Suppressor macrophage treated with lipopolysaccharide for 1 hour (primary cell): ENCODE results near the gene SRCAP.

ENCODE experiments used
- DNase-seq, 3 donors: peaks; one replicate each; pipeline ENCODE4 v3.0.0-alpha.2; 2020 to 2022

SRCAP gene

DNA sequence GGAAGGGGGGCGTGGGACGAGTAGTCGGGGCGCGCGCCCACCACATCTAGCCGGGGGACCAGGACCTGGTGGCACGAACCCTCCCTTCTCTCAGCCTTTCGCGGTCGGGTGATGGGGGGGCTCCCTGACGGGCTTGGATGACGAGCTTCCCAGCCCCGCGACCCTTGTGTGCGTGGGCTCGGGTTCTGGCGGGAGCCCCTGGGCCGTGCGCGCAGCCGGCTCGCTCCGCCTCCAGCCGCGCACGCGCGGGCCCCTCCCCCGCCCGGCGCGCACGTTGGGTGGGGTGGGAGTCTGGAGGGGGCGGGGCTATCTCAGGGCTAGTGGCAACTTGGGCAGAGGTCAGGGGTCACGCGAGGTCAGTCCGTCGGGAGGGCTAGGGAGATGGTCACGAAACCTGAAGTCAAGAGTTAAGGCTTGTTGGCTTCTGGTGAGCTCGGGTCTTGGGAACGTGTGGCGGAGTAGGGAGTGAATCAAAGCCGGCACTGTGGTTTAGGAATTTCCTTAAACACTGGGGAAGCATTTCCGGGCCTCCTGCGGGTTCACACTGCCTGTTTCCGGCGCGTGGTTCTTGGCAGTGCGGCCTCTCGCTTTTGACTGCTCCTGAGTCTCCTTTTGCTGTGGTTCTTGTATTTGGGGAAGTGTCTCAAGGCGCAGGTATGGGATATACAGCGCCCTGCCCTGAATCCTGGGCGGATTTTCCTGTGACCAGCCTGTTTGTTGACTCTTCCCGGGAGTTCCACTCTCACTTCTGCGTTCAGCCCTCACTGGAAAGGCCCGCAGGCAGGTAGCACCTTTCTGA lies at the start of gene SRCAP:
SRCAP (plus strand) TSS at position 356 of the 799 bp plus-strand sequence. CDS start 1,654 bp downstream, outside the sequence.
- DNase-seq, result peak; percentile 81 to 96 (median 93)

DNA sequence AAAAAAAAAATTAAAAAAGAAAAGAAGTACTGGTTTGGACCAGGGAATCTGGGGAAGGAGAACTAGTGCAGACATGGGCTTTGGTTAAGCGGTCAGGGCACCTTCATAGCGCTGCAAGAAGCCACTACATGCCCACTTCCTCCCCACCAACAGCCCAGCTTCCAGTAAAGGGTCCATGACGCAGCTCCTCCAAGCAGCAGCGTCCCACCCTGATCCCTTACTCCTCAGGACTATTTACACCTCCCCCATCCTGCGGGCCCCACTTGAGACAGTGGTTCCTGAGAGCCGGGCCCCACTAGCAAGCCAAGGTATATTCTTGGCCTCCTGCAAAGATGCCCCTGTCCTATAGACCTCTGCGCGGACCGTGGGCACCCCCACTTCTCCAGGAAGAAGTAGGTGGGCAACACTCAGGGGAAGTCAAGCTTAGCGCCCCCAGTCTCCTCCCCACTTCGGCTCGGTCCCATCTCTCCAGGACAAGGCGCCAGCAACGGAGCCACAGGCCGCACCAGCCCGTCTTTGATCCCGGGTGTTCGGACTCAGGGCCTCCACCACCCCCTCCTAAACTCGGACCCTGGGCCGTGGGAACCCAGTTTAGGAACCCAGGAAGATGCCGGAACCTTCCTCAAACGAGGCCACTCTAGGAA lies 49.1 kb upstream of the SRCAP start:
- peak in 2 of 3 donors; percentile 11 to 32 for DNase-seq

DNA sequence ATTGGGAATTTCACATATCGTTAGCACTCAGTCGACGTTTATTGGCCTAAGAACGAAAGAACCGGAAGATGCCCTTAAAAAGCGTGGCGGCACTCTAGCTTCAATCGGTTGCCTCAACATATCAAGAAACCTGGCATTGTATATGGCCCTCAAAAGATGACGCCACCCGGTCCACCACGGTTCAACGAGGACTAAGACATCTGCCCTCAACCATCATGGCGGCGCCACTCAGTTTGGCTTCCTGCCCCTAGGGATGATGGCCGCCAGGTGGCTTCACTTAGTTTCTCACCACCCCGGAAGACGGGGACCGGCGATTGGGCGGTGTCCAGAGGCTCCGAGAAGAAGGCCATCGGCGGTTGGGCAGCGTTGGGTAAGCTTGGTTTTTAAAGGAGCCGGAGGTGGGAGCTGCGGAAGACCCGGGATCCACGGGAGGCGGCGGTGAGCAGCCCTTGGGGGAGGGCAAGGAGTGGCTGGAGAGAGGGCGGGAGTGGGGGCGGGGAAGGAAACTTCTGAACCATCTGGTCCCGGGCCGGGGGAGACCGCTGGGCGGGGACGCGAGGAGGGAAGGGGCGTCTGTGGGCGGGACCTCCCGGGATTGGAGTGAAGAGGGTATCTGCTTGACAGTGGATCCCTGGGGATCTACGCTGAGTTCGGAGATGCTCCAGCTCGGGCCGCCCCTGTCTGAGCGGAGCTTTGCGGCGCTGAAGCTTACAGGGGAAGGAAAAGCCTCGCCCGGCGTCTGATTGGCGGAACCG lies 48.4 kb upstream of the SRCAP start, which contains the start of gene PRR14:
PRR14 (plus strand) TSS at position 592 of the 755 bp plus-strand sequence. CDS start 686 bp downstream, outside the sequence.
- DNase-seq, result peak; percentile 100

DNA sequence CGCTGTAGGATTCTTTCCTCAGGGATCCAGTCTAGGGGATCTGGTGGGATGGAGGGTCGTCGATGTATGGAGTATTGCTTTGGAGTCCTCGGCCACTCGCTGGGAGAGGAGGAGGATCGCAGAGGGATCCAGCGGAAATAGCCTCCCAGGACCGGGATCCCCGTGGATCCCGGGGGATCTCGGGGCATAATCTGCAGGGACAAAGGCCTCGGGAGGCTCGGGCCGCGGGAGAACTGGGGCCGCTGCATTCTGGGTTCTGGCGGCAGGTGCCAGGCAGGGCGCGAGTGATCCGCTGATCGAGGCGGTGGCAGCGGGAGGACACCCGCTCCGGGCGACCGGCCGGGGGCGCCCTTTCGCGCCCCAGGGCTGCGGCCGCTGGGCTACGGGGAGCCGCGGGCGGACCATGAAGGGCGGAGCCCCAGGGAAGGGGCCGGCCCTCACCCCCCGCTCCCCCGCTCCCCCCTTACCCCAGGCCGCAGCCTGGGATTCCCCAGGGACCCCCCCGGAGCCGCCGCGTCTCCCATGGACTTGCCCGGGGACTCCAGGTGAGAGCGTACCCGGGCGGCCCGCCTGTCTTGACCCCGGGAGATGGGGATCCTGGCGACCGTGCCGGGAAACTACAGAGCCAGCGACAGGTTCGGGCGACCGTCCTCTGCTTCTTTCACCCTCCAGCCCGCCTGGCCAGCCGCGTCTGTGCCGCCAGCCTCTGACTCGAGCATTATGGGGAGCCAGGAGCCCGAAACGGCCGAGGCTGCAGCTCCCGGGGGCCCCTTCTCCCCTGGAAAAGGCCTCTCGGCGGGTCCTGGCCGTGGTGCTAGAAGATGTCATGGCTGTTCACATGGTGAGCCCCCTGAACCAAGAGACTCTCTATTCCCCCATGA lies 47.6 kb upstream of the SRCAP start:
- DNase-seq, result peak; percentile 87 to 96 (median 92)

DNA sequence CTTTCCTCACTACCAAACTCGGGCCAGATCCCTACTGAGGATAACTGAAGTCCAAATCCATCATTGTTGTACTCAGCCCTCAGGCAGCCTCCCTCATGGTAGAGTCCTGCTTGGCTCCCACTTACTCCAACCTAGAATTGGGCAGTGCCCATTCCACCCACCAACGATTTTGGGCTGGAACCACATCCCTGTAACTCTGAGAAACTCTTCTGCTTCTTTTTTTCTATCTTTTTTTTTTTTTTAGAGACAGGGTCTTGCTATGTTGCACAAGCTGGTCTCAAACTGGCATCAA lies 47.0 kb upstream of the SRCAP start:
- no peak for DNase-seq

DNA sequence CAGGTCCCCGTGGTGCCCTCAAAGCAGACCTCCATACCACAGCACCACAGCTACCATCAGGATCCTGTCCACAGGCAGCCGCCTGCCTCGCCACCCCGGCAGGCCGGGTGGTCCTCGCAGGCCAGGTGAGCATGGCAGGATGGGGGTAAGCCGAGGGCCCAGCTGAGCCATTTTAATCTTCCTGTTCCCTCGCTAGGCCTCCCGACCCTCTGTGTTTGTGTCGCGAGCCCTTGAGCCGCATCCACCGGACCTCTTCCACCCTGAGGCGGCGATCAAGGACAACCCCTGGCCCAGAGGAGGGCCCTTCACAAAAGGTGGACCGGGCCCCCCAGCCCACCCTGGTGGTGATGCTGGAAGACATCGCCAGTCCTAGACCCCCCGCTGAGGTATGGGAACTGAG lies 46.3 kb upstream of the SRCAP start:
- DNase-seq, result no peak

DNA sequence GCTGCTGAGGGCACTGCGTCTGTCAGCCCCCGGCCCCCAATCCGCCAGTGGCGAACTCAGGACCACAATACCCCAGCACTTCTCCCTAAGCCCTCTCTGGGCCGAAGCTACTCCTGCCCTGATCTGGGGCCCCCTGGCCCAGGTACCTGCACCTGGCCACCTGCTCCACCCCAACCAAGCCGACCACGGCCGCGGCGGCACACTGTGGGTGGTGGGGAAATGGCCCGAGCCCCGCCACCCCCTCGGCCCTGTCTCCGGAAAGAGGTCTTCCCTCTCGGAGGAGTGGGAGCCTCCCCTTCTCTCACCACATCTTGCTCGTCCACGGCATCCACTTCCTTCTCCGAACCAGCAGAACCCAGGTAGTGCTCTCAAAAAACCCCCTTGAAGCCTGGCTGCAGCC lies 44.1 kb upstream of the SRCAP start:
- DNase-seq, result no peak

DNA sequence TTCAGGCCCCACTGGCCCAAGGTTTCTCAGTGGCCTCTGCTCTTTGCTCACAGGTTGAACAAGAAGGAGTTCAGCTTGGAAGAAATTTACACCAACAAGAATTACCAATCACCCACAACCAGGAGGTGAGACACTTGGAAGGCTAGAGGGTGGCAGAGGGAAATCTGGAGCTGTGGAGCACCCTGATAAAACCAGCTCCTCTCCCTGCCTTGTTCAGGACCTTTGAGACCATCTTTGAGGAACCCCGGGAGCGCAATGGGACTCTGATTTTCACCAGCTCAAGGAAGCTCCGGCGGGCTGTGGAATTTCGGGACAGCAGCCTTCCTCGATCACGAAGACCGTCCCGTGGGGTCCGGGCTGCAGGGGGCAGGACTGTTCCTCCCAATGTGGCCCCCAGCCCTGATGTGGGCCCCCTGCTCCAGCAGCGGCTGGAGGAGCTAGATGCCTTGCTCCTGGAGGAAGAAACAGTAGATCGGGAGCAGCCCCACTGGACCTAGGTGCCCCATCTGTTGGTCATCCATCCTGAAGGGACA lies 43.1 kb upstream of the SRCAP start:
- DNase-seq, result no peak

DNA sequence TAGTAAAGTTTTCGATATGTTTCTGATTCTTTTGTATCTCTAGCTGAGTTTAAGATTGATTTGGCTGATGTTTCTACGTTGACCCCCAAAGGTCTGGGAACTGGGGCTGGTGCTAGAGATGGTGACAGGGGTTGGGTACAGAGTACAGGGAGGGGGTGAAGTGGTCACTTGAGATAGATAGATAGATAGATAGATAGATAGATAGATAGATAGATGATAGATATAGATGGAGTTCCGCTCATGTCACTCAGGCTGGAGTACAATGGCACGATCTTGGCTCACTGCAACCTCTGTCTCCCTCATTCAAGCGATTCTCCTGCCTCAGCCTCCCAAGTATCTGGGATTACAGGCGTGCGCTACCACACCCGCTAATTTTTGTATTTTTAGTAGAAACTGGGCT lies 42.6 kb upstream of the SRCAP start:
- DNase-seq, result no peak

DNA sequence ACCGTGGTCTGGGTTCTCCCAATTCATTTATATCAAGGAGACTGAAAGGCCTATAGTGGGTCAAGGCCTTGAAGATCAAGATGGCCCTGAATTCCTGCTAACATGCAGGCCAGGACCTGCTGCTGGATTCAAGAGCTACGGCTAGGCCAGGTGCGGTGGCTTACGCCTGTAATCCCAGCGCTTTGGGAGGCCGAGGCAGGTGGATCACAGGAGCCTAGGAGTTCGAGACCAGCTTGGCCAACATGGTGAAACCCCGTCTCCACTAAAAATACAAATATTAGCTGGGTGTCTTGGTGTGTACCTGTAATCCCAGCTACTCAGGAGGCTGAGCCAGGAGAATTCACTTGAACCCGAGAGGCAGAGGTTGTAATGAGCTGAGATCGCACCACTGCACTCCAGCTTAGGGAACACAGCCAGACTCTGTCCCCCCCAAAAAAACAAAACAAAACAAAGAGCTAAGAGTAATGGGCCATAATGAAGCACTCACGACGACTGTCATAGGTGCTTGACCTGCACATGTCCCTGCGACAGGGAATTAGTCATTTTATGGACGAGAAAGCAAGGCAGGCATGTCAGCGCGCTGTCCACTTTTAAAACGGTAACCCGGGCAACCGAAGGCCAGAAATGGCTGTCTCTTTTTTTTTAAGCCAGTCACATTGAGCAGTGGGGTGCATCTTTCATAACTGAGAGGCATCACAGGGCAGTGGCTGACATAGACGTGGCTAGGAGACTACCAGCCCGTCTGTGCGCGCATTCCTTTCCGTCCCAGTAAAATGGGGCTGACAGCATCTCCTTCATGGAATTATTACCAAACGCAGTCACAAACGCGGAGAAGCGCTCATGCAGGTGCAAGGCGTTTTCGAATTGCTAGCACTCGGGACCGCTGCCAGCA lies 41.8 kb upstream of the SRCAP start:
- DNase-seq, result peak in 2 of 3 donors; percentile 34 to 41

DNA sequence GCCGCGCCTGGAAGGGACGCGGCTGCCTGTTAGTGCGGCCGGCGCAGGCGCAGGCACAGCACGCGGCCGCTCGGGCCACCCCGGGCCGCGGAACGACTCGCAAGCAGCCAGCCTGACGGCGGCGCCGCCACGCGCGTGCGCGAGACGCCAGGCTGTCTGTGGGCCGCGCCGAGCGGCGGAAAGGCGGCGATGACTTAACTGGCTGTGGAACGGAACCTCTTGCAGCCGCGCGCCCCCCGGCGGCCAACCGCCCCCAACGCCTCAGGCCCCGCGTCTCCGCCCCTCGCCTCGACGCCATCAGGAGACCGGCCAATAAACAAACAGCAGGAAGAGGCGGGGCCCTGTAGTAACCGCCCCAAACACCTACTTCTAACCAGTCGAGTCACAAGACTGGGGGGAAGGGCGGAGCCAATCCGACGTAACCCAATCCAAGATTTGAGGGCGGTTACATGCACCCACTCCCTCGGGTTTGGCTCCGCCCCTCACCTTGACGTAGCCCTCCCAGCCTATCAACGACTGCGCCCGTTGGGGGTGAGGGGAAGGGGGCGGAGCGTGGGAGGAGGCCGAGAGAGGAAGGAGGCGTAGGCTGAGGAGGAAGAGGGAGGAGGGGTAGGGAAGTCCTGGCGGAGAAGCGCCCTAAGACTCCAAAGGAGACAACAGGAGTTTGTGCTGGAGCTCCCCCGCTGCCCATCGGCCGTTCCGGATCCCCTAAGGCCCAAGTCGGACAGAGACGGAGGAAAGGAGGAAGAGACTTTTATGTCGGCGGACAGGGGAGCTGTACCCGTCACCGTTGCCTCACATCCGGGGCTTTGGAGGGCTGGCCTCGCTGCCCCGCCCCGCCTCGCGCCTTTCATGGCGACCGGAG lies 40.9 kb upstream of the SRCAP start, which contains the start of gene FBRS:
FBRS (plus strand) TSS at position 566 of the 865 bp plus-strand sequence. CDS start 1,088 bp downstream, outside the sequence.
- DNase-seq, result peak; percentile 100

DNA sequence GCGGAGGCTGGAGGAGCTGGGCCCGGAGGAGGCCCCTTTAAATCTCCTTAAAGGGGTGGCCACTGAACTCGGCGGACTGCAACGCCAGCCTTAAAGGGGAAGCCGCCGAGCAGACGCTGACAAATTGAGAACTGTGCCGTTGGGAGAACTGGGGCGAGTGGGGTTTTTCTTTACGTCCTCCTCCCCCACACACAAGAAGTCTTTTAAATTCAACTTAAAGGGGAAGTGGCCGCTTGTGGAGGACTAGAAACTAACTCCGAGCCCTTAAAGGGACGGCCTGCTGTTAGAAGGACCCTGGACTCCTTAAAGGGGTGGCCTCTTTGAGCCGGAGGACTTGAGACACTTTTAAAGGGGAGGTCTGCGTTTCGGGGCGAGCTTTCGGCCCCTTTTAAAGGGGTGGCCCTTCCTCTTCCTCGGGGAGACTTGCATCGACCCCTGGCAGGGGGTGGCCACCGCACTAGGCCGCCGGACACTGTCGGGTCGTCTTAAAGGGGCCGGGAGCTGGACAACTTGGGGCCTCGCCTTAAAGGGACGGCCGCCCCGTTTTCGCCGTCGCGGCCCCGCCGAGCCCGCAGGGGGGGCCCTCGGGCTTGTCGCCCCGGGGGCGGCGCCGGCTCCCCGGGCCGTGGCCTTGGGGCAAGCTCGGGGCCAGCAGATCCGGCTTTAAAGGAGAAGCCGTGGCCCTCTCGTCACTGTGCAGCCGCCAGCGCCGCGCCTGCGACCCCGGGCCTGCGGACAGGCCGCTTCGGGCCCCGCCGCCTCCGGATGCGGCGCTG lies 40.1 kb upstream of the SRCAP start:
- peak; percentile 98 for DNase-seq

DNA sequence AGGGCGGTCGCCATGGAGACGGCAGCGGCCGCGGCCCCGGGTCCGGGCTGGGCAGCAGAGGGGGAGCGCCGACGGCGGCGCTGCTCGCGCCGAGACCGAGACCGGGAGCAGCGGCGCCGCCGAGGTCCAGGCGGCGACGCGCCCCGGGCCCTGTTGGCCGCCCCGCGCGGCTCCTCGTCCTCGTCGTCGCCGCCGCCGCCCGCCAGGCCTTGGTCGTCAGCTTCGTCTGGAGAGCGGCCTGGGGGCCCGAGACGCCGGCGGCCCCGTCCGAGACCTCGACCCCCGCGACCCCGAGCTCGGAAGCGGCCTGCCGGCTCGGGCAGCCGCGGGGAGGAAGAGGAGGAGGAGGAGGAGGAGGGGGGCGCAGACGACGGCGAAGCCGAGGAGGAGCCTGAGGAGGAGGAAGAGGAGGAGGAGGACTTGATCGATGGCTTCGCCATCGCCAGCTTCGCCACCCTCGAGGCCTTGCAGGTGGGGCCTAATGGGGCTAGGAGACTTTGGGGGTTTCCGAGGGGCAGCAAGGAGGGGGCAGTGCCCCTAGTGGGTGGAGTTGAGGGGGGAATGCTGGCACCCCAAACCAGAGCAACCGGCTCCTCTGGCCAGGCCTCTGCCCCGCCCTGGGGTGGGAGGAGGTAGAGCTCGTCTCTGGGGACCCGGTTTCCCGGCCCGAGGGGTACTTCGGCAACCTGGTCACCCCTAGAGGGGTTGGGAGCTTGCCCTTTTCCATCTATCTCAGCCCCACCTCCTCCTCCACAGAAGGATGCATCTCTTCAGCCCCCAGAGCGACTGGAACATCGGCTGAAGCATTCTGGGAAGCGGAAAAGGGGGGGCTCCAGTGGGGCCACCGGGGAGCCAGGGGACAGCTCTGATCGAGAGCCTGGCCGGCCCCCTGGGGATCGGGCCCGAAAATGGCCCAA lies 39.2 kb upstream of the SRCAP start:
- DNase-seq, result peak in 1 of 3 donors; percentile 22

DNA sequence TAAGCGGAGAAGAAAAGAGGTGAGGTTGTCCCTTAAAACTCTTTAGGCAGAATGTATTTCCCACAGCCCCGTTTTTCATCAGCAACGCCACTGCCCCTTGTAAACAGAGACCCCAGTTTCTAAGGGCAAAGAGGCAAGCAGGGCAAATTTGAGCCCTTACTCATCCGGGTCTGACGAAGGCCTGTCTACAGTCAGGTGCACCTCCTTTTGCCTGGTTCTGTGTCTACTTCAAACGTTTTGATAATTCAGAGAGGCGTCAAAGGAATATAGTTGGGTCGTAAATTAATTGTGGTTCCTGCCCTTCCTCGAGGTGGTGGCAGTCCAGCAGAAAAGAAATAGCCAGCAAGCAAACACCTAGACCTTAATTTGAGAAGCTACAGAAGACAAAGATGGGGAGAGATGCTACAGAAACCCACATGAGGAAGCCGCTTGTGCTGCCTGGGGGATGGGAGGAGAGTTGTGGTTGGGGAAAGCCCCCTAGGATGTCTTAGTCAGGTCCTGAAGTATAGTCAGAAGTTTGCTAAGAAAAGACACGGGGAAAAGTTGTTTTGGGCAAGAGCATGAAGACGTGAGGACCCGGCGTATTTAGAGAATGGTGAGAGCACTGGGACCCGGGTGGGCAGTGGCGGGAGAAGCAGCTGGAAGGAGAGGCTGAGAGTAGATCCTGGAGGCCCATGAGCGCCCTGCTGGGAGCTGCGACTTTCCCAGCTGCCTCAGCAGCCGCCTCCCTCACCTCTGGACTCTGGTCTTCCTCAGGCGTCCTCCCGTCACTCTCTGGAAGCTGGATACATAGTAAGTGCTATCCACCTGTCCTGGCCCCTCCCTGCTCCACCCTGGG lies 38.3 kb upstream of the SRCAP start:
- peak; percentile 87 to 89 (median 88) for DNase-seq

DNA sequence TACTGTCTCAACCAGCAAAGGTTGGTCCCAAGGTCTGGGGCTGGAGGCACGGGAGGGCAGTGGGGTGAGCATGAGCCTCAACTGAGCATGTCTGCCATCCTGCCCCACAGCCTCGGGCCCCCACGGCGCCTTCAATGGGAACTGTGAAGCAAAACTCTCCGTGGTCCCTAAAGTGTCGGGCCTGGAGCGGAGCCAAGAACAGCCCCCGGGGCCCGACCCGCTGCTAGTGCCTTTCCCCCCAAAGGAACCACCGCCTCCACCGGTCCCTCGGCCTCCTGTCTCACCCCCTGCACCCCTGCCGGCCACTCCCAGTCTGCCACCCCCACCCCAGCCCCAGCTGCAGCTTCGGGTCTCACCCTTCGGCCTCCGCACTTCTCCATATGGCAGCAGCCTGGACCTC lies 36.5 kb upstream of the SRCAP start:
- DNase-seq, result no peak

DNA sequence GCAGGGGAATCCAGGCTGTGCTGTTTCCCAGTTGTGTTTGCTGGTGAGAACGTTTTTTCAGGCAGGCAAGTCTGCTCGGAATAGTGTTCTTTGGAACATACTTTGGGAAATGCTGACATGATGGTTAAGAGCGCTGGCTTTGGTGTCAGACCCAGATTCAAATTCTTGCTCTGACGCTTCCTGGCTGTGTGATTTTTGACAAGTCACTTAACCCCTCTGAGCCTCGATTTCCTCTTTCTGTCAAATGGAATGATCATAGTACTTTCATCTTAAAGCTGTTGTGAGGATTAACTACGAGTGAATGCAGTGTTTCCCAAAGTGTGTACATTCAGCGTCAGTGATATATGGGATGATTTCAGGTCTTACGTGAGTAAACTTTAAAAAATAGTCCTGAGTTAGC lies 35.9 kb upstream of the SRCAP start:
- DNase-seq, result no peak

DNA sequence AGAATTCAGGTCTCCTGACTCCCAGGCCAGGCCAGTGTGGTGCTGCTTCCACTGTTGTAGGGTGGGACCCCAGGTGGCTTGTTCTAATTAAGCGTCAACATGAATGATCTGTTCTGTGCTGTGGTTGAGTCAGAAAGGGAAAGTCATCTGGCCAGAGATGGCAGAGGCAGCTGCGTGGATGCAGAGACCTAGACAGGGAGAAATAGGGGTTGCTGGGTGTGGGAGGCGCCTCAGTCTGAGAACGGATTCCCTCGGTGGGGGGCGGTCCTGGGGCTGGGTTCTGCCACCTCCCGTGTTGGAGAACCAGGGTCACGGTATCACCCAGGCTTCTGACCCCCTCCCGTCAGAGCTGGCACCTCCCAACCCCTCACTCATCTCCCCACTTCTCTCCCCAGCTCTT lies 35.2 kb upstream of the SRCAP start:
- no peak for DNase-seq
